Tibial nerve (tissue), 4 donors: ENCODE measurements around the gene USP6NL. TPM values are rescaled to one million over a fixed set of nuclear protein-coding genes. Genes with fewer than 3 reads are reported as not detected.

Experiments
- DNase-seq, 2 donors: peaks; one replicate each; pipeline ENCODE4 v3.0.0-alpha.2; 2019; ENCODE audit warnings: low spot score in 2 of 2
- H3K27ac ChIP-seq, 4 donors: fragments of 200-600 bp; sonication (generic) in 3 of 4; one replicate each; pipeline ENCODE4 v1.5.1; 2017 to 2019; ENCODE audit warnings: mild to moderate bottlenecking in 1 of 4
- H3K27me3 ChIP-seq, 2 donors: fragments of 200-600 bp; sonication (generic) in 1 of 2; one replicate each; pipeline versions ENCODE4 v1.5.1 to v1.6.0; 2017 to 2019
- H3K36me3 ChIP-seq, 3 donors: fragments of 200-600 bp; sonication (generic); one replicate each; pipeline ENCODE4 v1.5.1; 2018 to 2019
- H3K4me1 ChIP-seq, 4 donors: fragments of 200-600 bp; sonication (generic) in 3 of 4; one replicate each; pipeline ENCODE4 v1.5.1; 2017 to 2019
- H3K4me3 ChIP-seq, 4 donors: fragments of 200-600 bp; sonication (generic) in 3 of 4; one replicate each; pipeline ENCODE4 v1.5.1; 2017 to 2019; ENCODE audit warnings: mild to moderate bottlenecking in 1 of 4, moderate library complexity in 1 of 4
- H3K9me3 ChIP-seq, 4 donors: fragments of 200-600 bp; sonication (generic) in 3 of 4; one replicate each; pipeline ENCODE4 v1.5.1; 2017 to 2019
- EP300 ChIP-seq, 2 donors: sonication (generic); formaldehyde crosslinking; IDR thresholded peaks; one replicate each; pipeline ENCODE4 v1.6.1; 2017; ENCODE audit warnings: antibody characterized with exemption in 2 of 2, mild to moderate bottlenecking in 1 of 2
- POLR2A ChIP-seq, 2 donors: fragments of 450-650 bp; IDR thresholded peaks; one replicate each; pipeline ENCODE4 v1.6.1; 2017; ENCODE audit warnings: antibody characterized with exemption in 2 of 2, mild to moderate bottlenecking in 2 of 2, moderate library complexity in 2 of 2
- WGBS, 2 donors: methylation state at CpG; one replicate each; pipeline ENCODE4 v1.1.5; 2018; 5-methylcytosine and 5-hydroxymethylcytosine counted together
- total RNA-seq, 4 donors: library from RNA; depleted of rRNA; stranded (reverse); fragments of >200 nt; gene quantifications; one replicate each; pipeline ENCODE4 v1.1.0, GENCODE V29; 2016
- TF ChIP-seq, protein P1 (sequence below), 5 experiments: fragments of 200-600 bp in 3 of 5; fragments of 450-650 bp in 2 of 5; sonication (generic) in 3 of 5; IDR thresholded peaks; one replicate each; pipeline ENCODE4 v1.5.1; 2016 to 2019; ENCODE audit warnings: antibody characterized with exemption in 5 of 5, mild to moderate bottlenecking in 3 of 5, moderate library complexity in 2 of 5

The USP6NL gene
- total RNA-seq, 4 donors from 2014 or later: 21.8 to 33.9 (median 25.0) TPM

DNA sequence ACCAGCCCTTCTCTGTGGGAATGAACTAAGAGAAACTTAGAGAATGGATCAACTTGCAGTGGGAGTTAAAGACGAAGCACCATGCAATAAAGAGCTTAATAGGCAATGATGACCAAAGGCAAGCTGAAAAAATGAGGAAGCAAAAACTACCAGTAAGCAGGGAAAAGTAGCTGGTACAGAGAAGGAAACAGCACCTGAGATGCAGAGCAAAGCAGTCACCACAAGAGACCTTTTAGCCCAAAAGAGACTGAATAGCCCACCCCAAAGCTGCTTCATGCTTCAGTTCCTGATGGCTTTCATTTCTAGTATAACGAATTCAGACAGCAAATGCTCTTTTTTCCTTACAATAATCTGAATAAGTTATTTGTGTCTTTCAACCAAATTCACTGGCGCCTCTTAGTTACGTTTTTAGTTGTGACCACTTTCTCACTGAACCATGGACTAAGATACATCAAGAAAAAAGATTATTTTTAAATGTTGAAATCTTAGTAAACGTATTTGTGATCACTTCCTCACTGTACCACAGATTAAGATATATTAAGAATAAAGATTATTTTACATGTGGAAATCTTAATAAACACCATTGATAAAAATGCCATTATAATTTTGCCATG lies 76.0 kb downstream of the USP6NL start:
- no peaks in the 10 kb centered on the region for H3K36me3 ChIP-seq
- no peaks in the 10 kb centered on the region for H3K9me3 ChIP-seq
- no peak for TF ChIP-seq POLR2A (IDR thresholded peaks at IDR 0.05)
- TF ChIP-seq EP300 (IDR thresholded peaks at IDR 0.05): no peak
- TF ChIP-seq, protein P1, sequence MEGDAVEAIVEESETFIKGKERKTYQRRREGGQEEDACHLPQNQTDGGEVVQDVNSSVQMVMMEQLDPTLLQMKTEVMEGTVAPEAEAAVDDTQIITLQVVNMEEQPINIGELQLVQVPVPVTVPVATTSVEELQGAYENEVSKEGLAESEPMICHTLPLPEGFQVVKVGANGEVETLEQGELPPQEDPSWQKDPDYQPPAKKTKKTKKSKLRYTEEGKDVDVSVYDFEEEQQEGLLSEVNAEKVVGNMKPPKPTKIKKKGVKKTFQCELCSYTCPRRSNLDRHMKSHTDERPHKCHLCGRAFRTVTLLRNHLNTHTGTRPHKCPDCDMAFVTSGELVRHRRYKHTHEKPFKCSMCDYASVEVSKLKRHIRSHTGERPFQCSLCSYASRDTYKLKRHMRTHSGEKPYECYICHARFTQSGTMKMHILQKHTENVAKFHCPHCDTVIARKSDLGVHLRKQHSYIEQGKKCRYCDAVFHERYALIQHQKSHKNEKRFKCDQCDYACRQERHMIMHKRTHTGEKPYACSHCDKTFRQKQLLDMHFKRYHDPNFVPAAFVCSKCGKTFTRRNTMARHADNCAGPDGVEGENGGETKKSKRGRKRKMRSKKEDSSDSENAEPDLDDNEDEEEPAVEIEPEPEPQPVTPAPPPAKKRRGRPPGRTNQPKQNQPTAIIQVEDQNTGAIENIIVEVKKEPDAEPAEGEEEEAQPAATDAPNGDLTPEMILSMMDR (IDR thresholded peaks at IDR 0.05): no peak
- no peak for DNase-seq
- peaks cover 0 to 32% (median 7%) of the 10 kb centered on the region in 4 donors for H3K4me1 ChIP-seq
- no peak overlapping the region for H3K4me3 ChIP-seq
- 84 to 88% methylated on average over 5 of the region's 5 CpGs for WGBS, 2 donors
- H3K27ac ChIP-seq: no peak overlapping the region
- H3K27me3 ChIP-seq: no peaks in the 10 kb centered on the region

DNA sequence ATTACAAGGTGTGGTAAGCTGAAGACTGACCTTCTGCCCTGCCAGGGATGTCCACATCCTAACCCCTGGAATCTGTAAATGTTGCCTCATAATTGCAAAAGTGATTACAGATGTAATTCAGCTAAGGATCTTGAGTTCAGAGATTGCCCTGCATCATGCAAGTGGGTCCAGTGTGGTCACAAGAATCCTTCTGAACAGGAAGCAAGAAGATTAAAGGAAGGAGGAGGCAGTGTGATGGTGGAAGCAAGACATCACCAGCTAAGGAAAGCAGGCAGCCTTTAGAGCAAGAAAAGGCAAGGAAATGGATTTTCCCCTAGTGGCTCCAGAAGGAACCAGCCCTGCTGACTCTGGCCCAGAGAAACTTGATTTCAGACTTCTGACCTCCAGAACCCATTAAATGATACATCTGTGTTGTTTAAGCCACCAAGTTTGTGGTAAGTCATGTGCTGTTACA lies 78.1 kb downstream of the USP6NL start:
- Histone ChIP-seq H3K27ac (peak overlapping the region; percentile 48 to 87 (median 82)), H3K4me3 (no peak overlapping the region), H3K4me1 (peaks cover 0 to 28% (median 10%) of the 10 kb centered on the region in 4 donors), H3K27me3 (no peaks in the 10 kb centered on the region), H3K9me3 (no peaks in the 10 kb centered on the region), H3K36me3 (no peaks in the 10 kb centered on the region)
- TF ChIP-seq, protein P1 (IDR thresholded peaks at IDR 0.05): peak in 4 of 5 experiments; percentile 18 to 44 (median 35)
- no peak for TF ChIP-seq POLR2A (IDR thresholded peaks at IDR 0.05)
- peak in 1 of 2 donors; percentile 41 for TF ChIP-seq EP300 (IDR thresholded peaks at IDR 0.05)
- no peak for DNase-seq

DNA sequence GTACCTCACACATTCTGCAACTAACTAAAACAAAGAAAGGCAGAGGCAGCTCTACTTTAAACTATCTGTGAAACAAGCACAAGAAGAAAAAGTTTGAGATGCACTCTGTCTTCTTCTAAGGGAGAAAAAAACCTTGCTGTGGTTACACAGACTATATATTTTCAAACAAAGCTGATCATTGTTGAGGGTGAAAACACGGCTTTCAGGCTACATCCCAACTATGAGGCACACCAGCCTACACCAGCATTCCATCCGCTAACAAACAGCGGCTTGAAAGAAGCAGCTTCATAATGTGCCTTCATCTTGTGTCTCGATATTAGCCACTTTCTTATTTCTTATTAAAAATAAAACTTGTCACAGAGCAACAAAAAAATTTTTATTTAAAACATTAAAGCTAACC lies 79.1 kb downstream of the USP6NL start:
- Histone ChIP-seq H3K4me3 (peak overlapping the region; percentile 23 to 47 (median 28)), H3K9me3 (no peaks in the 10 kb centered on the region), H3K27ac (peak overlapping the region; percentile 48 to 87 (median 82)), H3K36me3 (no peaks in the 10 kb centered on the region), H3K4me1 (peaks cover 0 to 32% (median 10%) of the 10 kb centered on the region in 4 donors), H3K27me3 (no peaks in the 10 kb centered on the region)
- TF ChIP-seq EP300 (IDR thresholded peaks at IDR 0.05) (peak; percentile 14 to 78), POLR2A (IDR thresholded peaks at IDR 0.05) (peak in 1 of 2 donors; percentile 36)
- TF ChIP-seq, protein P1 (IDR thresholded peaks at IDR 0.05): no peak
- DNase-seq: no peak
- WGBS, 2 donors: 22 to 30% methylated on average over 4 of the region's 4 CpGs

DNA sequence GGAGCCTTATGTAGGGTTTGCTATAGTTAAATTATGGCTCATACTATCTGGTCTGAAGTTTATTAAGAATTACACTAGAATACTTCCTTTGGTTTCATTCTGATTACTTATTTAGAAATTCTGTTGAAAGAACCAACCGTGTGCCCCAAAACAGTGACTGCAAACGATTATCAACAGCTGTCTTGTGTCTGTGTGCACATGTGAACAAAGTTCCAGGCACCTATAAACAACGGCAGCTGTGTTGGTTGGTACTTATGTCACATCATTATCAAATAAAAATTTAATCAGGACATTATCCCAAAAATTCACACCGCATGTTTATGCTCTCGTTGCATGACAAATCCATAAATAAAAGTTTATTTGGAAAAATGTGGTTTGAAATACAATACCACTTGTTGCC lies 80.6 kb downstream of the USP6NL start:
- H3K27ac ChIP-seq: peak overlapping the region; percentile 2 to 87 (median 82)
- H3K9me3 ChIP-seq: no peaks in the 10 kb centered on the region
- H3K4me3 ChIP-seq: peak overlapping the region in 3 of 4 donors; percentile 26 to 47 (median 32)
- H3K4me1 ChIP-seq: peaks cover 0 to 42% (median 10%) of the 10 kb centered on the region in 4 donors
- H3K27me3 ChIP-seq: no peaks in the 10 kb centered on the region
- H3K36me3 ChIP-seq: peaks cover 0 to 5% (median 0%) of the 10 kb centered on the region in 3 donors
- DNase-seq: no peak
- TF ChIP-seq, protein P1 (IDR thresholded peaks at IDR 0.05): no peak
- TF ChIP-seq EP300 (IDR thresholded peaks at IDR 0.05): peak in 1 of 2 donors; percentile 3
- 44 to 52% methylated on average over 5 of the region's 5 CpGs for WGBS, 2 donors

DNA sequence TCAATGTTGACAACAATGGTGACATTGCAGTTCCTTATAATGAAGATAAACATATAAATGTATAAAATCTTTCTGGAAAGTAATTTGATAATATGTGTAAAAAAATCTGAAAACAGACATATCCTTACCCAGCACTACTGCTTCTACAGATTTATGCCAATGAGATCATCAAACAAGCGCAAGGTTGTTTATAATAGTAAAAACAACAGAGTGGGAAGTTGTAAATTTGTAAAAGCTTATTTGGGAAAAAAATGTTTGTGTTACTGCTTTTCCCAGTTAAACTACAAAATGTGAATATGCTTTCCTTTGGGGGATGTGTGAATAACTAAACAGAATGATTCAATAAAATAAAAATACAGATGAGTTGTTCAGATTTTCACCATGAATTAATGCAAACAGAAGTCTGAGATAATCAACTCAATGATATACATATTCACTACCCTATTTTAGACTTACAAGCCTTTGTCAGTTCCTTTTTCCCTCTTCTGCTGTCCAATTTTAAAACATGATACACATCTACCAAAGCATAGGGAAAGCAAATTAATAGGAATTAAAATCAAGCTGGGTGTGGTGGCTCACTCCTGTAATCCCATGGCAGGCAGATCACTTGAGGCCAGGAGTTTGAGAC lies 82.1 kb downstream of the USP6NL start:
- H3K4me1 ChIP-seq: peaks cover 0 to 52% (median 10%) of the 10 kb centered on the region in 4 donors
- no peak for DNase-seq
- WGBS, 2 donors: 28 to 42% methylated on average over 1 of the region's 1 CpG
- H3K27ac ChIP-seq: peak overlapping the region; percentile 17 to 87 (median 58)
- H3K27me3 ChIP-seq: no peaks in the 10 kb centered on the region
- TF ChIP-seq, protein P1 (IDR thresholded peaks at IDR 0.05): no peak
- TF ChIP-seq EP300 (IDR thresholded peaks at IDR 0.05) (no peak), POLR2A (IDR thresholded peaks at IDR 0.05) (no peak)
- H3K9me3 ChIP-seq: no peaks in the 10 kb centered on the region
- H3K36me3 ChIP-seq: peaks cover 0 to 5% (median 0%) of the 10 kb centered on the region in 3 donors
- H3K4me3 ChIP-seq: peak overlapping the region in 3 of 4 donors; percentile 6 to 47 (median 24)
